ENCODE results near the gene LIX1L.

The LIX1L gene

DNA sequence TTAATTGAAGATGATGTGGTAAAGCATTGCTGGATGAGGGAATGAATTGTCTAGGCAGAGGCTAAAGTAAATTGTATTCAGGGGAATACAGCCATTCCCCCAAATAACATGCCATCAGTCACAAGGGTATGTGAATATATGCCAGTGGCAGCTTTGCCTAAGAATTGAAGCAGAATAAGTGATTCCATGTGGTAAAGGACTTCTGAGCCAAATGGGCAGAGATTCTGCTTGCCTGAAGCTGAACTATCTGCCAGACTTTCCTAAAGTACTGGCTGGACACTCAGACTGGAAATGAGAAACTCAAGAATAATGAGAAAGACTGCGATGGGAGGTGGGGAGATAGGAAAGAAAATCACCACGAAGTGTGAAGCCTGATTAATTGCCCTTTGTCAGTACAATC, 2.4 kb downstream of the LIX1L start:
- TF ChIP-seq CTCF (IDR thresholded peaks at IDR 0.05; ENCODE audit: low read depth, low read length), result no peak
- DNase-seq (ENCODE audit: extremely low read depth, low read depth), result no peak

DNA sequence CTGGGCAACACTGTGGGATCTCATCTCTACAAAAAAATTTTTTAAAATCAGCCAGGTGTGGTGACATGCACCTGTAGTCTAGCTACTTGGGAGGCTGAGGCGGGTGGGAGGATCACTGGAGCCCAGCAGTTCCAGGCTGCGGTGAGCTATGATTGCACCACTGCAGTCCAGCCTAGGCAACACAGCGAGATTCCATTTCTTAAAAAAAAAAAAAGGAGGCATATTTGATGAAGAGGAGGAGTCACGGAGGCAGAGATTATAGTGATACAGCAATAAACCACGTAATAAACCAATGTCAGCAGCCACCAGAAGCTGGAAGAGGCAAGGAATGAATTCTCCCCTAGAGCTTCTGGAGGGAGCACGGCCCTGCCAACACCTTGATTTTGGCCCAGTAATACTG, 4.0 kb downstream of the LIX1L start:
- no peak for TF ChIP-seq CTCF (IDR thresholded peaks at IDR 0.05; ENCODE audit: low read depth, low read length)
- DNase-seq (ENCODE audit: extremely low read depth, low read depth), result no peak

DNA sequence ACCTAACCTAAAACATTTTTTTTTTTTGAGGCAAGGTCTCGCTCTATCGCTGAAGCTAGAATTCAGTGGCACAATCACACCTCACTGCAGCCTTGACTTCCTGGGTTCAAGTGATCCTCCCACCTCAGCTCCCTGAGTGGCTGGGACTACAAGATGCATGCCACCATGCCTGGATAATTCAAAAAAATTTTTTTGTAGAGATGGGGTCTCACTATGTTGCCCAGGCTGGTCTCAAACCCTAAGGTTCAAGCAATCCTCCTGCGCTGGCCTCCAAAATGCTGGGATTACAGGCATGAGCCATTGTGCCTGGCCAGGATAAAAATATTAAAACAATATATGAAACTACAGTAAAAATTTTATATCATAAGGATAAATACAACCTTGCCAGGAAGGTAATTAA, 4.9 kb downstream of the LIX1L start:
- DNase-seq (ENCODE audit: extremely low read depth, low read depth), result no peak
- TF ChIP-seq CTCF (IDR thresholded peaks at IDR 0.05; ENCODE audit: low read depth, low read length), result no peak

GRCh38 chr1:145951526-145951925, 6.3 kb downstream of the LIX1L start:
- no peak for DNase-seq (ENCODE audit: extremely low read depth, low read depth)
- TF ChIP-seq CTCF (IDR thresholded peaks at IDR 0.05; ENCODE audit: low read depth, low read length), result no peak

- DNase-seq (ENCODE audit: extremely low read depth, low read depth), result no peak
- TF ChIP-seq CTCF (IDR thresholded peaks at IDR 0.05; ENCODE audit: low read depth, low read length), result no peak
Observed at GRCh38 chr1:145949219-145949618, 8.6 kb downstream of the LIX1L start.

GRCh38 chr1:145947551-145947950, 10.3 kb downstream of the LIX1L start:
- TF ChIP-seq CTCF (IDR thresholded peaks at IDR 0.05; ENCODE audit: low read depth, low read length), result no peak
- no peak for DNase-seq (ENCODE audit: extremely low read depth, low read depth)

DNA sequence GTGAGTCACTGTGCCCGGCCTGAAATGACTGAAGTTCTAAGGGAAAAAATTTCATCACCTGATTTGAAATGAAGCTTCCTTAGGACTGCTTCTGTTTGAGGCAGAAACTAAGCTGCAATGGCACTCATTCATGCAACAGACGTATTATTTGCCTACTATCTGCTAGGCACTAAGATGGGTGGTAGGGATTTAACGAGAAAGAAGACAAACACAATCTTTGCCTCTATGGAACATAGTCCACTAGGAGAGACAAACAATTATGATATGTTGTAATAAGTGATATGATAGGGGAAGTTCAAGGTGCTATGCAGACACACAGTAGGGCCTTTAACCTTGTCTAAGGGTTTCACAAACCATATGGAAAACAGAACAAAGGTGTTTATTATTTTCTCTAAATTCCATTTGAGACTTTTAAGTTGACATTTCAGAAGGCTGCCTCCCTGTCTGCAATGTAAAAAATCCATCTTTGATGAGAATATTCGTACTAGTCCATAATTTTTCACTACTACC, 11.3 kb downstream of the LIX1L start:
- no peak for TF ChIP-seq CTCF (IDR thresholded peaks at IDR 0.05; ENCODE audit: low read depth, low read length)

More for the DNA sequence above, 11.3 kb downstream of the LIX1L start:
- no peak for DNase-seq (ENCODE audit: extremely low read depth, low read depth)

Measured in AG09319 (cell line).